Retinal pigment epithelial cell (primary cell): Measurements from ENCODE around the gene LANCL1.

Experiments
- DNase-seq: peaks from one replicate; pipeline ENCODE4 v3.0.0-alpha.2; 2010; ENCODE audit warnings: low read depth
- H3K4me3 ChIP-seq: 2 replicates; pipeline ENCODE4 v1.5.1; 2011; ENCODE audit warnings: mild to moderate bottlenecking, low read length, control low read depth, moderate library complexity
- CTCF ChIP-seq: conservative IDR thresholded peaks from 2 replicates; pipeline ENCODE4 v1.5.1; 2011; ENCODE audit warnings: low read depth, low read length, control low read depth, inconsistent platforms

Gene LANCL1

GRCh38 chr2:210392469-210392881 is 84.1 kb downstream of the LANCL1 start:
- TF ChIP-seq CTCF, result no peak
- no peak overlapping the region for H3K4me3 ChIP-seq
- DNase-seq, result no peak

- no peak overlapping the region for H3K4me3 ChIP-seq
- no peak for DNase-seq
- no peak for TF ChIP-seq CTCF
Measured at GRCh38 chr2:210389856-210390255, 86.7 kb downstream of the LANCL1 start.

GRCh38 chr2:210388148-210388547 is 88.4 kb downstream of the LANCL1 start:
- no peak for TF ChIP-seq CTCF
- no peak for DNase-seq

GRCh38 chr2:210387074-210387473 is 89.5 kb downstream of the LANCL1 start:
- no peak for TF ChIP-seq CTCF
- no peak overlapping the region for H3K4me3 ChIP-seq
- DNase-seq, result no peak

More at GRCh38 chr2:210388148-210388547, 88.4 kb downstream of the LANCL1 start:
- no peak overlapping the region for H3K4me3 ChIP-seq
